Activated CD4-positive, alpha-beta T cell treated with anti-CD3 and anti-CD28 coated beads for 4 hours (primary cell): ENCODE data around the gene CCNI.
"Not testable (repeated sequence)": the region's sequence is repeated elsewhere in the genome, so short reads cannot be mapped to it uniquely, and the experiment has no call there.

Experiments used
- DNase-seq, 2 donors: peaks; one replicate each; pipeline ENCODE4 v3.0.0-alpha.2; 2020

The CCNI gene, protein sequence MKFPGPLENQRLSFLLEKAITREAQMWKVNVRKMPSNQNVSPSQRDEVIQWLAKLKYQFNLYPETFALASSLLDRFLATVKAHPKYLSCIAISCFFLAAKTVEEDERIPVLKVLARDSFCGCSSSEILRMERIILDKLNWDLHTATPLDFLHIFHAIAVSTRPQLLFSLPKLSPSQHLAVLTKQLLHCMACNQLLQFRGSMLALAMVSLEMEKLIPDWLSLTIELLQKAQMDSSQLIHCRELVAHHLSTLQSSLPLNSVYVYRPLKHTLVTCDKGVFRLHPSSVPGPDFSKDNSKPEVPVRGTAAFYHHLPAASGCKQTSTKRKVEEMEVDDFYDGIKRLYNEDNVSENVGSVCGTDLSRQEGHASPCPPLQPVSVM

DNA sequence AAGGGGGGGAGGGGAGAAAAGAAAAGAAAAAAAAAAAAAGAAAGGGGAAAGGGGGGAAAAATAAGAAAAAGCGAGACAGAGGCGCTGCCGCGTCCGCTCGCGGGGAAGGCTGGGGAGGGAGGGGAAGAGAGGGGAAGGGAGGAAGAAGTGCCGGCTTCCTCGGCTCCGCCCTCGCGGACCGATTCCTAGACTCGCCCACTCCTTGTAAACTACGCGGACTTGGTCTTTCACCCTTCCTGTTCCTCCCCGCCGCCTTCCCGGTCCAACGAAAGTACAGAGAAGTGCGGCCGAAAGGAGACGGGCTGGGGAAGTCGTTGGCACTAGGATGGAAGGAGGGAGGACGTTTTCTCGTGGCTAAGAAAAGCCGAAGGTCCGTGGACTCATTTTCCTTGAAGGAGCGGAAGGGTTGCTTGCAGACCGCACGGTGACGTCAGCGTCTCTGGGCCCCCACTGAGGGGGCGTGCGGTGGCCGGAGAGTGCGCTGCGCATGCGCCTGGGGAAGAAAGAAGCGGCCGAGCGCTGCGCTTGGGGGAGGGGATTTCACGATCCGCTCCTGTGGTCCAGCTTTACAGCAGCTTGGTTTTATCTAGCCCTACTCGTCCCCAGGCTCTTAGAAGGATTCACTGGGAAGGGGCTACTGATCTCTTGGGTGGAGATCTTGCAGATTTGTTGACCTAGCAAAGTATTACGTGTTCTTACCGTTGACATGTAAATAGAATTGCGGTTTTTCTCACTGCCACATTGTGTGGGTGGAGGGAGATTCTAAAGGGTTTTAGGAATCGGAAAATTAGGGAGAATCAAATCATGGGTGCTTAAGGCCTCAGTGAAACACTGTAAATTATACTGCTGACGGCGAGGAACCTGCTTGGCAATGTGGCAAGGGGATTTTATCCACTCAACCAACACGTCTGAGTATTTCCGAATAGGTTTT, at the start of gene CCNI:
Gene CCNI, minus strand, starts transcription at position 121 of the 931 bp plus-strand sequence. CDS start 9,627 bp downstream, outside the sequence.
- peak; percentile 86 to 93 for DNase-seq

DNA sequence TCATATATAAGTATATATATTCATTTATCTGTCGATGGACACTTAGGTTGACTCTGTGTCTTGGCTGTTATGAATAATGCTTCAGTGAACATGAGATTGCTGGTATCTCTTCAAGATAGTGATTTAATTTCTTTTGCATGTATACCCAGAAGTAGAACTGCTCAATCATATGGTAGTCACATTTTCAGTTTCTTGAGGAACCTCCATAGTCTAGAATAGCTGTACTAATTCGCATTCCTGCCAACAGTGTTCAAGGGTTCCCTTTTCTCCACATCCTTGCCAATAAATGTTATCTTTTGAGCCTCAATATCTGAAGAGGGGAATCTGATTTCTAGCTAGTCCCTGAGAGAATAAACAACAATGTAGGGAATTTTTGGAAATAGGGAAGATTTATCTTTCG, 48.8 kb upstream of the CCNI start:
- DNase-seq = no peak

DNA sequence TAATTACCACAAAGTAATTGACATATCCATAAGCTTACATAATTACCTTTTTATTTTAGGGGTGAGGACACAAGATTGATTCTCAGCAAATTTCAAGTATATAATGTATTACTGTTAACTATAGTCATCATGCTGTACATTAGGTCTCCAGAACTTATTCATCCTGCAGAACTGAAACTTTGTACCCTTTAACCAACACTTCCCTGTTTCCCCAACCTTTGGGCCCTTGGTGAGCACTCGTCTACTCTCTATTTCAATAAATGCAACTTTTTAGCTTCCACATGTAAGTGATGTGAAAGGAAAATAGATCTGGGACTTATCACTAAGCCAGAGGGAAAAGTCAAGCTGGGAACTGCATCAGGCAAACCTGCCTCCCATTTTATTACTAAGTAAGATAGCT, 47.6 kb upstream of the CCNI start:
- DNase-seq = no peak

DNA sequence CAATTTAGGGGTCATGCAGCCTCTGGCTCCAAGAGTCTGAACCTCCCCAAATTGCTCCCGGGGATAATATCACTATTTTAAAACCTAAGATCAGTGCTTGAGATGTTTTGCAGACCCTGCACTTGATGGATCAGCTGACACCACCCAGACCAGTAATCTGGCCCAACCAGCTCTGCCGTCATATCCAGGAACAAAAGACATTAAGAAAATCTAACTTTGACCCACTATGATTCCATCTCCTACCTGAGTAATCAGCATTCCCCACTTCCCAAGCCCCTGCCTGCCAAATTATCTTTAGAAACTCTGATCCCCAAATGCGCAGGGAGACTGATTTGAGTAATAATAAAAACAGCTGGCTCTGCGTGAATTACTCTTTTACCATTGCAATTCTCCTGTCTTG, 46.9 kb upstream of the CCNI start:
- no peak for DNase-seq

DNA sequence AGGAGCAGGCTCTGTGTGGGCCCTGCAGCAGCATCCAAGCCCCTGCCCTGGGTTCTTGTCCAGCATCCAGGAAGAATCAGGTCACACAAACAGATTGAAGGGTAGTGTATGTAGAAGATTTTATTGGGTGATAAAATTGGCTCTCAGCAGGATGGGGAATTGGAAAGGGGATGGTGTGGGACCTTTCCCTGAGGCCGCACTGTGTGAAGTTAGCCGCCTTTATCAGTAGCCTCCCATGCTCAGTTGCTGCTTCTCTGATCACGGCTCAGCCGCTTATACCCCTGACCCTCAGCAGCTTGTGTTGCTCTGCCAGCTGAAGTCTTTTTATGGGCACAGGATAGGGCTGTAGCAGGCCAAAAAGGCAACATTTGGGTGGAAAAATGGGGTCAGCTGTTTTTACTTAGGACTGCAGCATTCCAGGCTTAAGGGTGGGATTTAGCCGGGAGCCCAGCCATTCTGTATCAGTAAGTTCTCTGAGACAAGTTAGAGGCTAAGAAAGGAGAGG, 46.0 kb upstream of the CCNI start:
- no peak for DNase-seq

DNA sequence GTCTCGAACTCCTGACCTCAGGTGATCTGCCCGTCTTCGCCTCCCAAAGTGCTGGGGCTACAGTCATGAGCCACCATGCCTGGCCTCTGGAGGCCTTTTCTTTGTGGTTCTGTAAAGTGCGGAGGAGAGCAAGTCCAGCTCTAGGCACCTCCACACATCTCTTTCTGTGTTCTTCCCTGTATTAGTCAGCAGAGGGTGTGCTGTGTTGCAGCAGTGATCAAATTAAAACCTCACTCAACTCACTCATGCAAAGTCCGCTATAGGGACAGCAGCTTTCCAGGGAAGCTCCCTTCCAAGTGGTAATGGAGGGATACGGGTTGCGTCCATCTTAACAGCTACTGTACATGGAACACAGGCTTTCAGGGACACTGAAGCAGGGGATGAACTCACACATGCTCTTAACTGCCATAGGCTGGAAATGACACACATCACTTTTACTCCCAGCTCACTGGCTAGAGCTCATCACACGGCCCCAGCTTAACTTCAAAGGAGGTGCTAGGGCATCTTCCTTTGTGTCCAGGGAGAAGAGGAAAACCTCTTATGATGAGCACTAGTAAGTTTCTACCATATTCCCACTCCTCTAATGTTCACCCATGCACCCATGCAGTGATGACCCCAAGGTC, 45.2 kb upstream of the CCNI start:
- DNase-seq = no peak

DNA sequence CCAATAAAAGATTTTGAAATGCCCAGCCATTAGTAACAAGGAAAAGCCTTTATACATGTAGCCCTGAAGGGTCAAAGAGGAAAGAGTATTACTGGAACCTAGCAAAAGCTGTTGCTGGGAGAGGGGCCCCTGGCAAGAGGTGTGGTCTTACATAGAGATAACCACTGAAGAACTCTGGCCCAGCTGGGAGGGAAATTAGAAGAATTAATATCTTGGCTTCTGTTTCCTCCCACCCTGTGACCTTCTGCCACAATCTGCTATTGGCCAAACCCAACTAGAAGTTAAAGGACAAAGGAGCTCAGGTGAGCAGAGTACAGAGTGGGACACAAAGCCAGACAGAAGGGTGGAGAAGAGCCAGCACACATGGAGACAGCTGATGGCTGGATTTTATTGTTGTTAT, 41.9 kb upstream of the CCNI start:
- no peak for DNase-seq

DNA sequence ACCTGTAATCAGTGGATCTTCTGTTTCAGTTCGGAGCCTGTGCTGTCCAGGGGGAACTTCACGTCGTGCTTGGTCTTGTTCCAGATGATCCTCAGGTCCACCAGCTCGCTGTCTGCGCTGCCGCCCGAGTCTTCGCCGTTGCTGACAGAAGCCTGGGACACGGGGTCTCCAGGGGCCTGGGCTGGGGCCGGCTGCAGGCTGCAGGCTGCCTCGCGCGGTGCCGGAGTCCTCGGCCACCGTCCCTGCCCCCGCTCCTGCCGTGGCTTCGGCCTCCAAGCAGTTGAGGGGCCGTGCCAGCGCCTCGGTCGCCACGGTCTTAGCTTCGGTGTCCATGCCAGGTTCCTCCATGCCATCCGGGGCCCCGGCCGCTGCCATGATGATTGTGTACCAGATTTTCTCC, 37.3 kb upstream of the CCNI start:
- no peak for DNase-seq

DNA sequence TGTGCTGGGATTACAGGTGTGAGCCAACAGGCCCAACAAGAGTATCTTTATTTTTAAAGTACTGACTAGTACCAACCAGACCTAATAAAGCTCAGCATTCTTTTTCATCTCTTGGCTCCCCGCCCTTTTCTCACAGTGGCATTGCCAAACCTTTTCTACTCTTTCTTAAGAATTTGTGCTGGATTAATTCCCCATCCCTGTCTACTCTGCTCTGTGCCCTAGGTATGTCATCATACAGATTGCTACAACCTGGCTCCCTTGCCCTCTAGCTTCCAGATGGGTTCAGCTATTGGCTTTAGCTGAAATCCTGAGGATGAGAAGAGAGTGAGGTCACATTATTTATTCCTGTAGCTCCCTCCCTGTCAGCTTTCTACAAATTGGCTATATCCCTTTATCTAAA, 34.9 kb upstream of the CCNI start:
- no peak for DNase-seq

DNA sequence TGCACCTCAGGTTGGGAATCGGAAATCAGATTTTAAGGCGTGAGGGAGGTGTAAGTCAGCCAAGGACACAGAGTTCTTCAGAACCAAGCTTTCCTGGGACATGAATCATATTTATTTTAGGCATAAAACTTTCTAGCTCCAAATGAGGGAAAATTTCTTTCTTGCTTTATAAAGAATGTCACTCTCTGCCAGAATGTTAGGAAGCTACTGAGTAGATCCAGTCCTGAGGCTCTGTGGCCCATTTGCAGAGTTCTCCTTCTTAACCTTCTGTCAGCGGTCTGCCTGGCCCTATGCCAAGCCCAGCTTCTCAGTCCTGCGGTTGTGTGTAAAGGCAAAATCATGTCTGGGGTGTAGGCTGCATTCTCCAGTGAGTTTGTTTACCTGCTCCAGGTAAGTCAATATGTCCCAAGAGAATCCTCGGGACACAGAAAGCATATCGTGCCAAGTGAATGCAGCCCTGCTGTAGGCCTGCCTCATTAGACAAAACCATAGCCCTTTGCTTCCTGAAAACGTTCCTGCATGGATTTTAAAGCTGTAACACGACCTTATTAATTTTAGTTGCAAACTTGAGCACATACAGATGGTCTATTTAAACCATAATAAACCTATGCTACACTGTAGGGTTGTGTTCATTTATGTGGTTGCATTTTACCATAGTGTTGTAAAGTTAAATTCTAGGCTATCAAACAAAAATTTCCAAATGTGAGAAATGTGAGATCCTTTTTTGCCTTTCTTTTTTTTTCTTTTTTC, 29.2 kb upstream of the CCNI start:
- DNase-seq = no peak

DNA sequence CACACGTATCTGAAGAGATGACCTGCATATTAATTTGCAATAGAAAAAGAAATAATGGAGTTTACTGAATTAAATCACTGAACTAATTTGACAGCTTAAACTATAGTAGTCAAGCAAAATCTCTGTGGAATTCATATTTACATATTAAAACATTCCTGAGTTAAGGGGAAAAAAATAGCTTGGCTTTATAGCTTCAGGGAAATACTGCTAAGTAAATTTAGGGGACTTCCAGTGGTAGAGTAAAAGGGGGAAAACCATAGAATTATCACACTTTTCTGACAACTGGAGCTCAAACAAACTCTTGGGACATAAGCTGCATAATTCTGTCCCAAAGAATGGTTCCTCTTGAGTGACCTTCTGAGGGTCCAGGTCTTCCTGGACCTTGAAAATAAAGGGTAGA, 28.6 kb upstream of the CCNI start:
- no peak for DNase-seq

DNA sequence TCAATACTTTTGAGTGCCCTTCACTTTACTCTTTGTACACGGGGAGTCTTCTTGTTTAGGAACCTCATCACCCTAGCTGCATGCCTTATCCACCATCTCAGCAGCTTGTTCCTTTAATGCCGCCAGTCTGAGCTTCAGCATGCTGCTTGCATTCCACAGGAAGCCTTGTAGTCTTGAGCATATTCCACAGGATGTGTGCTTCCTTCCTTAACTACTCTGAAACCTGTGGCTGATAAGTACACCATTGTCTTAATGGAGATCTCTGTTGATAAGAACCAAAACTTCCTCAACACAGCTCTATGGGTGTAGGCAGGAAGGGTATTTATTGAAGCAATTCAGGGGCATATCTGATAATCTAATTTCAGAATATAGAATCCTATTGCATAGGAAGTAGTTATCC, 24.4 kb upstream of the CCNI start:
- no peak for DNase-seq

DNA sequence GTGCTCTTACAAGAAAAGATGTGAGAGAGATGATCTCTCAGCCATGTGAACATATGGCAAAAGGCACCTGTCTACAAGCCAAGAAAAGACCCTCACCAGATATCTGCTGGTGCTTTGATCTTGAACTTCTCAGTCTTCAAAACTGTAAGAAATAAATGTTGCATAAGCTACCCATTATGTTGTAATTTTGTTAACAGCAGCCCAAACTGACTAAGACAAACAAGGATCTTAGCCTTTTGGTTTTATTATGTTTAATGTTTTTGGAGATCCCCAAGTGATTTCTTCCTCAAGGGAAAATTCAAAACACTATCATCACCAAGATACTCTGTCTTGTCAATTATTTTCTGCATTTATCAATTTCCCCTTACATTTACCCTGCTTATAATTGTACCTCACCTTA, 21.8 kb upstream of the CCNI start:
- no peak for DNase-seq

DNA sequence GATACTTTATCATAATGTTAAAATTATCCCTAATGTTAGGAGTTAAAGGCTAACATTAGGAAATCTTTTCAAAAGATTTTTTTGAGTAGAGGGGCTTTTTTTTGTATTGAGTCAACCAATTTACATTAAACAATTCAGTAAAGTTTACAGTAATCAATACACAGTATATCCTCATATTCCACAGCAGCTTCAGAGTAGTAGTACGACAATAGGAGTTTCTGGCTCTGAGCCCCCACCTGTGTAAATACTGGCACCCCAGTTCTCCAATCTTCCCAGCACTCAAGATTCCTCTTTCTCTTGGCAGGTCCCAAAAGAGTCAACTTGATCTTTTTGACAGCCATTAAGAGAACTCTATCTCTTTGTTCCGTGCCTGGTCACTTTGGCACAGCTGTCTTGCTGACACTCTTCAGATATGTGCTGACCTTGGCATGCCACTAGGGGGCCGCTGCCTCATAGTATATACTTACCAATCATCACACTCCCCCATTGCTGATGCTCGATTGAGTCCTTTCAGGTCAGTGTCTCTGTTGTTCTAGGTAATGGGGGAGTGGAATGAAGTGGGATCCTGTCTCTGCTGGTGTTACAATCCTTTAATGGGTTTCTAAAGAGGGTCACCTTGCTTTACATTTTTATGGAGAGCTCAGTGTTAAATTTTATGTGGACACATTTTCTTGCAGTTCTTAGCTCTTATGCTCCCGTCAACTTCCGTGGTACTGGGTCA, 19.5 kb upstream of the CCNI start:
- peak; percentile 73 to 76 for DNase-seq

DNA sequence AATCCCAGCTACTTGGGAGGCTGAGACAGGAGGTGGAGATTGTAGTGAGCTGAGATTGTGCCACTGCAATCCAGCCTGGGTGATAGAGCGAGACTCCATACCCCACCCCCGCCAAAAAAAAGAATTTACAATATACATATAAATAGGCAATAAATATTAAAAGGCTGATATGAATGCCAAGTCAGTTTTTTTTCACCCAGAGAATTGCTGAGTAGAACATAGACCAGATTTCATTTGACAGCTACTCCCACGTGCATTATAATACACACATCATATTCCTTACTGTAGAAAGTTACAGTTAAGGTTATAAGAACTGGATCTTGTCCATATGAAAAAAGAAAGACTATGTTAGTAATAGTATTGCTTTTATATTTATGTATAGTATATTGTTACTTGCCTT, 18.7 kb upstream of the CCNI start:
- DNase-seq = no peak

DNA sequence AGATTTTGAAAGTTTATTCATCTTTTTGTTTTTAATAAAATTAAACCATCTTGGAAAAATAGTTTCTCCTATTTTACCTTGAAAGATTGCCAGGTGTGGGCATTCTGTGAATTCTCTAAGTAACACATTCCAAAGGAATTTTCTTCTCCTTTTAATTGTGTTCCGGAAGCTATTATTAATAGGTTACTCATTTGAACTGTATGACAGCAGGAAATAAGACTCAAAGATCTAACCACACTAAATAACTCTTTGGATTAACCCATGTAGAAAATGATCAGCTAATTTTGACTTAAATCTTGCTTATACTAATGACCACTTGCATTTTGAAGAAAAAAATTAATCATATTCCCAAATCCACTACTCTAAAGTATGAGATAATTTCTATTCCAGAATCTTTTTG, 17.6 kb upstream of the CCNI start:
- no peak for DNase-seq

DNA sequence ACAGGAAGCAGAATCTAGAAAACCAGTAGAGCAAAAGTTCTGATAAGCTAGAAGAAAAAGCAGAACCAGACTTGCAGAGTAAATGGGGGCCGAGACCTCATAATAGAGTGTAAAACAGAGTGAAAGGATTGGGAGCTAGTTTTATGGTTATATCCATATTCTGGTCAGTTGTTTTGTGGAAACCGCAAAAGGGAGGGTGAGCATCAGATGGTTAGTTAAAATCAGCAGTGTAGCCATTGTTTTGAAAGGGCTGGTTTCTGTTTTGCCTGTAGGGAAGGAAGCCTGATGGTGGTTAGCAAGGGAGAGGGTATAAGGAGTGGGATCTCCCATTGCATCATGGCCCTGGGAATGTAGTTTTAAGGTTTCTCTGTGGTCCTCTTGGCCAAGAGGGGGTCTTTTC, 17.2 kb upstream of the CCNI start:
- no peak for DNase-seq

DNA sequence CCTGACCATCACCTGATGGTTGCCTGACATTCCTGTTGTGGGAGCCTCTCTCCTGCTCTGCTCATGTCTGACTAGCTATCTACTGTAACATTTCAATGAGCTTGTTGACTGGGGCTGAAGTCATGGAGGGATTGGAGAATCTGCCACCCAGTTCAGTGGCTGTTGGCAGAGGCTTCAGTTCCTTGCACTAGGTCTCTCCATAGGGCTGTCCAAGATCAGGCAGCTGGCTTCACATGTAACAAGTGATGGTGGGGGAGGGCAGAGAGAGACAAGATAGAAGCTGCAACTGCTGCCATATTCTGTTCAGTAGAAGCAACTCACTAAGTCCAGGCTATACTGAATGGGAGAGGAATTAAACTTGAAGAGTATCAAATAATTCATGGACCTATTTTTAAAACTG, 14.1 kb upstream of the CCNI start:
- no peak for DNase-seq

DNA sequence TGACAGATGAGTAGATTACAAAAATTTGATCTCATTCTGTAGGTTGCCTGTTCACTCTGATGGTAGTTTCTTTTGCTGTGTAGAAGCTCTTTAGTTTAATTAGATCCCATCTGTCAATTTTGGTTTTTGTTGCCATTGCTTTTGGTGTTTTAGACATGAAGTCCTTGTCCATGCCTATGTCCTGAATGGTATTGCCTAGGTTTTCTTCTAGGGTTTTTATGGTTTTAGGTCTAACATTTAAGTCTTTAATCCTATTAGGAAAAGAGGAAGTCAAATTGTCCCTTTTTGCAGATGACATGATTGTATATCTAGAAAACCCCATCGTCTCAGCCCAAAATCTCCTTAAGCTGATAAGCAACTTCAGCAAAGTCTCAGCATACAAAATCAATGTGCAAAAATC, 11.2 kb upstream of the CCNI start:
- not testable (repeated sequence) for DNase-seq

DNA sequence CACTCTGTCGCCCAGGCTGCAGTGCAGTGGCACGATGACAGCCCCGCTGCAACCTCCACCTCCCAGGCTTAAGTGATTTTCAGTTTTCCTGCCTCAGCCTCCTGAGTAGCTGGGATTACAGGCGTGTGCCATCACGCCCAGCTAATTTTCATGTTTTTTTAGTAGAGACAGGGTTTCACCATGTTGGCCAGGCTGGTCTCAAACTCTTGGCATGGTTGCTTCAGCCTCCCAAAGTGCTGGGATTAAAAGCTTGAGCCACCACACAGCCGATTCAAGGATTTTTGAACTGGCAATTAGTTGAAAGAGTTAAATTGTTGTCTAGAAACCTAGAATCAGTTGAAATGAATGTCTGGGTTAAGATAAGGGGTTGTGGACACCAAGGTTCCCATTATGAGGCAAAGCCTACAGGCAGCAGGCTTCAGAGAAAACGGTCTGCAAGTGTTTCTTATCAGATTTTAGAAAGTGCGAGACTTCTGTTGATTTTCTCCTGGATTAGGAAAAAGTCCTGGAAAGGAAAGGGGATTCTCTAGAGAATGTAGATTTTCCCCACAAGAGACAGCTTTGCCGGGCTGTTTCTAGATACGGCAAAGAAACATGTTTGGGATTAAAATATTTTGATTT, 8.3 kb upstream of the CCNI start:
- DNase-seq = no peak

DNA sequence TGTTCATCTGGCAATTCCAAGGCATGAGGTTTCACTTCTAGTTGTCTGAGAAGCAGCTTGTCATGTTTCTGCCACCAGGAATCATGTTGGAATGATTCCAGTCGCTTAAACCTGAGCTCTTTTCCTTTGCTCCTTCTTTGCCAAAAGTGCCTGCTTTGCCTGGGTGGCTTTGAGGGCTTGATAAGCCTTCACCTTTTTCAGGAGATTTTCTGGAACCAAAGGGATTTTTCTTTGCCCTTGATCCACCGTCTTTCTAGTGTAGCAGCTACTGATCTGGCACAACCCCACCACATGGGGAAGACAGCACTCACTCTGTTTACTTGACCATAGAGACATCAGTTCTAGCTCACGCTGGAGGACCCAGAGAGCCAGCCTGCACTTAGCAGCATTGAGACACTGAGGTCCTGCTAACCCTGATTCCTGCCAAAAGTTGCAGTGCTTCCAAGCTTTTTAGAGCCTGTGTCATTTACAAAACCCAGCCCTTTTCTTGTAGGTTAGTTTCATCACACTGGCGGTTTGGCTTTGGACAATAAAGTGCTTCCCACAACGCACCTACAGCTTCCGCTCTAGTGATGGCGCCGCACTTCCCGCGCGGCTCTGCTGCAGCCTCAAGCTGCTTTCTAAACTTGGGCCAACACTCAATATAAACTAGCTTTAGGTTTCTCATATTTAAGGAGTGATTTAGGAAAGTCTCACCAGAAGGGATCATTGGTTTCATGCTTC, 7.3 kb upstream of the CCNI start:
- DNase-seq = no peak
